ENCODE results near the gene FAM114A1.

FAM114A1 gene

DNA sequence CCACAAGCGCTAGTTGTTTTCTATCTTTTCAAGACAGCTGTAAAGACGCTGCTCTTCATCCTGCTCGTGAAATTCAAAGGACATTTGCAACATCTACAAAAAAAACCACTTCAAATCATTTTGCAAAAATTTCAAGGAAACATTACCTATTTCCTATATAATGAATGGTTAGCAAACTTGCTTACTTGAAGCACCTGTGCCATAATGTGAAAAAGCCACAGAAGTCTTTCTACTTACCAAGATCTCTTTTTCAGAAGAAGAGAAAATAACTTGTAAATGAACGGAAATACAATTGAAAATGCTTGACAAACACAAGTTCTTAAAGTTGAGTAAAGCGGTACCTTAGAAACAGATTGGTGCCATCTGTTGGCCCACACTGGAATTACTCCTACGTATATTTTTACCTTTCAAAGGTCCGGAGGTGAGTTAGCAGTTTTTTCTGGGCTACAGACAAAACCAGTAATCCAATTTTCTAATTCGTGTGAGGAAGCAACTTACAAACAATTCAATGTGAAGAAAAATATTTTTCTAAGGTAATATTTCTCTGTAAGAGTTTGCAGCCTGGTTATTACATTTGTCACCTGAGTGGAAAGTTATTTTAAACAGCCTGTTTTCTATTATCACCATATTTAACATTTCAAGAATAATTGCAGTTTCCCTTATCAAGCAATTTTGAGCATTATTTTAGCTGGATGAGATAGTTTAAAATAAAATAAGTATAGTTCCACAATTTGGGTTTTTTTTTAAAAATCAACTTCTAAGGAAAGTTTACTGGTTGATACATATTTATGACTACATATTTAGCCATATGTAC lies 10.9 kb upstream of the FAM114A1 start, which contains the start of gene TLR6:
TSS of gene TLR6 (minus strand) at position 294 of the 814 bp plus-strand sequence. CDS start 27,344 bp downstream, outside the sequence.
- in situ Hi-C loops (cut with MboI; ENCODE audit: low sequenced_read_pairs, unreplicated experiment): loop anchor here (5.0 kb wide), 1 partner anchor 94 kb away; no protein-coding TSS in a partner anchor
- TF ChIP-seq, protein P1, sequence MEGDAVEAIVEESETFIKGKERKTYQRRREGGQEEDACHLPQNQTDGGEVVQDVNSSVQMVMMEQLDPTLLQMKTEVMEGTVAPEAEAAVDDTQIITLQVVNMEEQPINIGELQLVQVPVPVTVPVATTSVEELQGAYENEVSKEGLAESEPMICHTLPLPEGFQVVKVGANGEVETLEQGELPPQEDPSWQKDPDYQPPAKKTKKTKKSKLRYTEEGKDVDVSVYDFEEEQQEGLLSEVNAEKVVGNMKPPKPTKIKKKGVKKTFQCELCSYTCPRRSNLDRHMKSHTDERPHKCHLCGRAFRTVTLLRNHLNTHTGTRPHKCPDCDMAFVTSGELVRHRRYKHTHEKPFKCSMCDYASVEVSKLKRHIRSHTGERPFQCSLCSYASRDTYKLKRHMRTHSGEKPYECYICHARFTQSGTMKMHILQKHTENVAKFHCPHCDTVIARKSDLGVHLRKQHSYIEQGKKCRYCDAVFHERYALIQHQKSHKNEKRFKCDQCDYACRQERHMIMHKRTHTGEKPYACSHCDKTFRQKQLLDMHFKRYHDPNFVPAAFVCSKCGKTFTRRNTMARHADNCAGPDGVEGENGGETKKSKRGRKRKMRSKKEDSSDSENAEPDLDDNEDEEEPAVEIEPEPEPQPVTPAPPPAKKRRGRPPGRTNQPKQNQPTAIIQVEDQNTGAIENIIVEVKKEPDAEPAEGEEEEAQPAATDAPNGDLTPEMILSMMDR (IDR thresholded peaks at IDR 0.05; ENCODE audit: borderline replicate concordance, control extremely low read depth, extremely low read depth, insufficient read depth, missing control alignments): peak; percentile 54
- peak; percentile 54 for DNase-seq (ENCODE audit: low spot score)

- TF ChIP-seq, protein P1 (IDR thresholded peaks at IDR 0.05; ENCODE audit: borderline replicate concordance, control extremely low read depth, extremely low read depth, insufficient read depth, missing control alignments): no peak
- in situ Hi-C loops (cut with MboI; ENCODE audit: low sequenced_read_pairs, unreplicated experiment): loop anchor here (5.0 kb wide), 1 partner anchor 95 kb away; no protein-coding TSS in a partner anchor
- DNase-seq (ENCODE audit: low spot score): peak; percentile 43
Observed at GRCh38 chr4:38857354-38858096, 10.1 kb upstream of the FAM114A1 start.

DNA sequence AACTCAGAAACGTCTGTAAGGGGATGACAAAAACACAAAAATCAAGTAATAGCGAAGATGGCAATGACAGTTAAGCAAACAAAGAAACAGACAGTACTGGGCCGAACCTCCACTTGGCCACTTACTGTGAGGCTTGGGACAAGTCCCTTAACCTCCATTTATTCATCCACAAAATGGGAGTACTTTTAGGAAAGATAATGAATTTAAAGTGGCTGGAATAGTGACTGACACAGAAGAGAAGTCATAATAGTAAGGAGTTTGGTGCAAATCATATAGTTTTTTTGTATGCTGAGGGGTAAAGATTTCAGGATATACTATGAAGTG lies 9.5 kb upstream of the FAM114A1 start:
- TF ChIP-seq, protein P1 (IDR thresholded peaks at IDR 0.05; ENCODE audit: borderline replicate concordance, control extremely low read depth, extremely low read depth, insufficient read depth, missing control alignments): no peak
- DNase-seq (ENCODE audit: low spot score): no peak
- in situ Hi-C loops (cut with MboI; ENCODE audit: low sequenced_read_pairs, unreplicated experiment): loop anchor here (5.0 kb wide), 1 partner anchor 96 kb away; no protein-coding TSS in a partner anchor

- TF ChIP-seq, protein P1 (IDR thresholded peaks at IDR 0.05; ENCODE audit: borderline replicate concordance, control extremely low read depth, extremely low read depth, insufficient read depth, missing control alignments): no peak
- in situ Hi-C loops (cut with MboI; ENCODE audit: low sequenced_read_pairs, unreplicated experiment): loop anchor here (5.0 kb wide), 1 partner anchor 97 kb away; no protein-coding TSS in a partner anchor
- DNase-seq (ENCODE audit: low spot score): no peak
Observed at GRCh38 chr4:38859501-38859900, 8.1 kb upstream of the FAM114A1 start.

GRCh38 chr4:38860788-38861424 lies 6.7 kb upstream of the FAM114A1 start:
- TF ChIP-seq, protein P1 (IDR thresholded peaks at IDR 0.05; ENCODE audit: borderline replicate concordance, control extremely low read depth, extremely low read depth, insufficient read depth, missing control alignments): peak; percentile 79
- in situ Hi-C loops (cut with MboI; ENCODE audit: low sequenced_read_pairs, unreplicated experiment): no loop called here
- peak; percentile 71 for DNase-seq (ENCODE audit: low spot score)

- TF ChIP-seq, protein P1 (IDR thresholded peaks at IDR 0.05; ENCODE audit: borderline replicate concordance, control extremely low read depth, extremely low read depth, insufficient read depth, missing control alignments): no peak
- no peak for DNase-seq (ENCODE audit: low spot score)
- in situ Hi-C loops (cut with MboI; ENCODE audit: low sequenced_read_pairs, unreplicated experiment): no loop called here
Observed at GRCh38 chr4:38861791-38862190, 5.8 kb upstream of the FAM114A1 start.
